H1 (cell line): ENCODE results near the gene GFOD1. TPM values are rescaled to one million over a fixed set of nuclear protein-coding genes. Genes with fewer than 3 reads are reported as not detected.

ENCODE experiments used
- EGR1 ChIP-seq: IDR thresholded peaks from 2 replicates; pipeline ENCODE4 v1.6.1; 2011; ENCODE audit warnings: low read depth, low read length, borderline replicate concordance
- EZH2 ChIP-seq: fragments of 200-600 bp; sonication (generic); IDR thresholded peaks from 2 replicates; pipeline ENCODE4 v1.7.1; 2012; ENCODE audit warnings: low read depth, mild to moderate bottlenecking, moderate library complexity, low read length, inconsistent platforms; ENCODE audit not compliant: severe bottlenecking
- PHF8 ChIP-seq: fragments of 200-600 bp; sonication (generic); conservative IDR thresholded peaks from 2 replicates; pipeline ENCODE4 v1.7.1; 2012; ENCODE audit warnings: low read depth, mild to moderate bottlenecking, inconsistent platforms, low read length, moderate library complexity
- polyA plus RNA-seq, 7 experiments: library from polyadenylated mRNA; depleted of rRNA in 3 of 7; stranded (reverse) in 5 of 7; unstranded in 2 of 7; fragments of >200 nt in 5 of 7; fragments of 200-250 nt in 2 of 7; gene quantifications; 1 replicate in 5 of 7; 2 replicates in 1 of 7; 4 replicates in 1 of 7; pipeline versions ENCODE4 v1.2.1 to v1.2.3, GENCODE V29; 2011 to 2013; ENCODE audit warnings: missing spikeins in 2 of 7, mixed read lengths in 2 of 7
- total RNA-seq: library from RNA; stranded (reverse); fragmentation: NEBNext Ultra II Directional; extraction: Animal tissue kit (Norgen Biotek cat#: 25700); gene quantifications from 2 replicates; pipeline ENCODE4 v1.2.1, GENCODE V29; 2021

GFOD1 gene
- total and polyA plus RNA-seq, 2 of the 8 experiments (the other 6 are each of a cell fraction or from before 2014, with no cell fraction given), result 2.5 to 8.8 TPM

DNA sequence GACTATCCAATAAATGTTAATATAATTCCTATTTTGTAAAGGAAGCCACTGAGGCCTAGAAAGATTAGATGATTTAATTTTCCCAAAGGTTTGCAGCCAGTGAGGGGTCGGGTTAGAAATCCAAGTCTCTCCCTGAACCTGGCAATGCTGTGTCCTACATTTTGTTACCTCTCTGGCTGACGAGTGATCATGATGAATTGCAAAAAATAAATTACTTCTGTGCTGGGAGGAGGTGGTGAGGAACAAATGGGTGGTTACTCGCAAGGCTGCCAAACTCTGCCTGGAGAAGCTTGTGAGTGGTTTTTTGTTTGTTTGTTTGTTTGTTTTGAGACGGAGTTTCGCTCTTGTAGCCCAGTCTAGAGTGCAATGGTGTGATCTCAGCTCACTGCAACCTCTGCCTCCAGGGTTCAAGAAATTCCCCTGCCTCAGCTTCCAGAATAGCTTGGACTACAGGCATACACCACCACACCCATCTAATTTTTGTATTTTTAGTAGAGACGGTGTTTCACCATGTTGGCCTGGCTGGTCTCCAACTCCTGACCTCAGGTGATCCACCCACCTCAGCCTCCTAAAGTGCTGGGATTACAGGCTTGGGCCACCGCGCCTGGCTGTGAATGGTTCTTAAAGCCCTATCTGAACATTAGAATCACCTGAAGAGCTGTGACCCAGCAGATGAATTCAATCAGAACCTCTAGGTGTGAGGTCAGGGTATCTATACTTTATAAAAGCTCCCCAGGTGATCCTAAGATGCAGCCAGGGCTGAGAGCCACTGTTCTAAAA is 138.9 kb downstream of the GFOD1 start (continued):
- no peak for TF ChIP-seq EGR1
- TF ChIP-seq PHF8, result no peak
- no peak for TF ChIP-seq EZH2
